SK-N-SH (cell line): ENCODE measurements around the gene KRTAP5-5. TPM values are rescaled to one million over a fixed set of nuclear protein-coding genes. Genes with fewer than 3 reads are reported as not detected.

Experiments used
- CTCF ChIA-PET: fragments of 300-600, 350-600 bp; formaldehyde crosslinking; extraction: SDS; loops from one replicate; lab custom pipeline; 2021; lab: Yijun Ruan, JAX
- POLR2A ChIA-PET: fragments of 350-600 bp; sonication (Branson Sonifier 250); formaldehyde crosslinking; extraction: SDS; loops from one replicate; lab custom pipeline; 2020; ENCODE audit warnings: antibody characterized with exemption, inconsistent platforms; lab: Yijun Ruan, JAX
- DNase-seq: peaks from one replicate; pipeline ENCODE4 v3.0.0; 2012
- H2AFZ ChIP-seq: fragments of 200-600 bp; sonication (generic); 2 replicates; pipeline ENCODE4 v1.8.1; 2016; ENCODE audit warnings: antibody characterized with exemption, mild to moderate bottlenecking, low read depth
- H3F3A ChIP-seq: fragments of 200-600 bp; sonication (generic); replicated peaks from 2 replicates; pipeline ENCODE3; 2016; ENCODE audit warnings: antibody characterized with exemption, mild to moderate bottlenecking; ENCODE audit not compliant: insufficient read depth
- H3K27ac ChIP-seq, 2 experiments: fragments of 200-500 bp in 1 of 2; fragments of 200-600 bp in 1 of 2; sonication (Bioruptor generic) in 1 of 2; sonication (generic), shearing (Covaris generic) in 1 of 2; 2 replicates each; pipeline versions ENCODE4 v1.5.1 to v1.6.1; 2014 to 2016; ENCODE audit warnings: low read depth in 2 of 2, inconsistent platforms in 1 of 2, low read length in 1 of 2, mild to moderate bottlenecking in 1 of 2, mixed read lengths in 1 of 2
- H3K27me3 ChIP-seq: fragments of 200-600 bp; sonication (generic), shearing (Covaris generic); 2 replicates; pipeline ENCODE4 v1.6.1; 2016; ENCODE audit warnings: mixed run types; ENCODE audit not compliant: insufficient read depth
- H3K36me3 ChIP-seq, 2 experiments: fragments of 200-500 bp in 1 of 2; fragments of 200-600 bp in 1 of 2; sonication (Bioruptor generic) in 1 of 2; sonication (generic) in 1 of 2; replicated peaks in 1 of 2; 2 replicates each; pipeline versions ENCODE3 to v1.5.1; 2014 to 2016; ENCODE audit warnings: low read length in 1 of 2, mild to moderate bottlenecking in 1 of 2; ENCODE audit not compliant: insufficient read depth in 2 of 2, control insufficient read depth in 1 of 2
- H3K4me1 ChIP-seq, 2 experiments: fragments of 200-500 bp in 1 of 2; fragments of 200-600 bp in 1 of 2; sonication (Bioruptor generic) in 1 of 2; sonication (generic), shearing (Covaris generic) in 1 of 2; 2 replicates each; pipeline versions ENCODE4 v1.5.1 to v1.6.1; 2014 to 2016; ENCODE audit warnings: low read depth in 1 of 2, low read length in 1 of 2, mixed run types in 1 of 2; ENCODE audit not compliant: insufficient read depth in 2 of 2, control insufficient read depth in 1 of 2
- H3K4me2 ChIP-seq: fragments of 200-600 bp; sonication (generic), shearing (Covaris generic); 2 replicates; pipeline ENCODE4 v1.6.1; 2017; ENCODE audit warnings: mixed run types
- H3K4me3 ChIP-seq, 2 experiments: fragments of 200-500 bp in 1 of 2; fragments of 200-600 bp in 1 of 2; sonication (Bioruptor generic) in 1 of 2; sonication (generic), shearing (Covaris generic) in 1 of 2; 2 replicates each; pipeline versions ENCODE4 v1.5.1 to v1.8.1; 2014 to 2016; ENCODE audit warnings: low read depth in 2 of 2, inconsistent platforms in 1 of 2, low read length in 1 of 2, mild to moderate bottlenecking in 1 of 2, mixed read lengths in 1 of 2, moderate library complexity in 1 of 2
- H3K79me2 ChIP-seq: fragments of 200-600 bp; sonication (generic); 2 replicates; pipeline ENCODE4 v1.8.1; 2017; ENCODE audit warnings: mild to moderate bottlenecking; ENCODE audit not compliant: insufficient read depth
- H3K9ac ChIP-seq: fragments of 200-600 bp; sonication (generic); 2 replicates; pipeline ENCODE4 v1.6.1; 2017; ENCODE audit warnings: mixed run types
- H3K9me2 ChIP-seq: fragments of 200-600 bp; sonication (generic); 2 replicates; pipeline ENCODE4 v1.6.1; 2017; ENCODE audit warnings: mixed run types
- H3K9me3 ChIP-seq: fragments of 200-600 bp; sonication (generic); 2 replicates; pipeline ENCODE4 v1.6.1; 2017; ENCODE audit warnings: mixed run types, mild to moderate bottlenecking, moderate library complexity
- H4K20me1 ChIP-seq: fragments of 200-600 bp; sonication (generic); 2 replicates; pipeline ENCODE4 v1.6.1; 2017; ENCODE audit warnings: mild to moderate bottlenecking, mixed run types; ENCODE audit not compliant: insufficient read depth
- EP300 ChIP-seq, 2 experiments: IDR thresholded peaks; 2 replicates each; pipeline versions ENCODE4 v1.4.0 to v1.6.1; 2012; ENCODE audit warnings: borderline replicate concordance in 1 of 2, low read depth in 1 of 2, low read length in 1 of 2
- MAX ChIP-seq: IDR thresholded peaks from 2 replicates; pipeline ENCODE4 v1.4.0; 2012; ENCODE audit warnings: low read depth
- MXI1 ChIP-seq: IDR thresholded peaks from 2 replicates; pipeline ENCODE4 v1.6.1; 2012; ENCODE audit warnings: mild to moderate bottlenecking, low read depth, low read length, improper control_type of control experiment
- NFIC ChIP-seq: IDR thresholded peaks from 2 replicates; pipeline ENCODE4 v1.4.0; 2012; ENCODE audit warnings: borderline replicate concordance
- NRF1 ChIP-seq: IDR thresholded peaks from 2 replicates; pipeline ENCODE4 v1.6.1; 2012; ENCODE audit warnings: low read depth, mild to moderate bottlenecking, low read length
- POLR2AphosphoS5 ChIP-seq: IDR thresholded peaks from 2 replicates; pipeline ENCODE4 v1.6.1; 2012; ENCODE audit warnings: low read depth, low read length
- RCOR1 ChIP-seq: fragments of 150-350 bp; IDR thresholded peaks from 2 replicates; pipeline ENCODE4 v1.6.1; 2017; ENCODE audit warnings: antibody characterized with exemption, low read length
- REST ChIP-seq: IDR thresholded peaks from 2 replicates; pipeline ENCODE4 v1.6.1; 2012; ENCODE audit warnings: mild to moderate bottlenecking, low read depth, low read length, moderate library complexity
- RXRA ChIP-seq: IDR thresholded peaks from 2 replicates; pipeline ENCODE4 v1.4.0; 2012; ENCODE audit warnings: low read depth, mild to moderate bottlenecking, borderline replicate concordance
- SIN3A ChIP-seq: IDR thresholded peaks from 2 replicates; pipeline ENCODE4 v1.6.1; 2012; ENCODE audit warnings: low read depth, mild to moderate bottlenecking, low read length, moderate library complexity, borderline replicate concordance
- TAF1 ChIP-seq: IDR thresholded peaks from 2 replicates; pipeline ENCODE4 v1.6.1; 2012; ENCODE audit warnings: low read depth, mild to moderate bottlenecking, low read length, moderate library complexity, borderline replicate concordance
- TEAD4 ChIP-seq: IDR thresholded peaks from 2 replicates; pipeline ENCODE4 v1.4.0; 2012; ENCODE audit warnings: mild to moderate bottlenecking, borderline replicate concordance; ENCODE audit not compliant: insufficient read depth
- USF1 ChIP-seq: IDR thresholded peaks from 2 replicates; pipeline ENCODE4 v1.4.0; 2012; ENCODE audit warnings: low read depth, borderline replicate concordance
- WGBS: methylation state at CpG from one replicate; pipeline ENCODE4 v1.1.6; 2017; ENCODE audit warnings: low lambda C conversion rate; 5-methylcytosine and 5-hydroxymethylcytosine counted together
- polyA plus RNA-seq, 3 experiments: library from polyadenylated mRNA; depleted of rRNA; stranded (reverse); fragments of >200 nt; gene quantifications; 2 replicates each; pipeline ENCODE4 v1.2.3, GENCODE V29; 2012

The KRTAP5-5 gene
- polyA plus RNA-seq, 1 of the 3 experiments (the other 2 are of a cell fraction) = not detected

- no peak for TF ChIP-seq REST
- TF ChIP-seq TEAD4 = no peak
Measured at GRCh38 chr11:1672613-1673350, 43.2 kb downstream of the KRTAP5-5 start (continued).

GRCh38 chr11:1673446-1674172 is 44.0 kb downstream of the KRTAP5-5 start:
- H3K9me2 ChIP-seq = no peaks in the 10 kb centered on the region
- no peaks in the 10 kb centered on the region for H4K20me1 ChIP-seq
- H2AFZ ChIP-seq = no peak overlapping the region
- H3F3A ChIP-seq = no peaks in the 10 kb centered on the region
- TF ChIP-seq TAF1 (no peak), MAX (no peak), EP300 (IDR thresholded peaks at IDR 0.05; ENCODE audit: borderline replicate concordance in 1 of 2, low read depth in 1 of 2, low read length in 1 of 2) (no peak), MXI1 (no peak), NFIC (no peak), SIN3A (no peak), RXRA (no peak), USF1 (no peak), RCOR1 (no peak), NRF1 (no peak), POLR2AphosphoS5 (no peak)
- CTCF ChIA-PET = interaction anchor here (1.3 to 14.1 kb wide), 3 partner anchors 20 kb away, joined by 5 to 101 read pairs (median 61); no protein-coding TSS in a partner anchor
- H3K36me3 ChIP-seq = no peaks in the 10 kb centered on the region
- H3K4me2 ChIP-seq = no peak overlapping the region
- no peak overlapping the region for H3K27ac ChIP-seq
- 45% methylated on average over 11 of the region's 11 CpGs for WGBS
- POLR2A ChIA-PET = no interaction called here
- H3K27me3 ChIP-seq = no peaks in the 10 kb centered on the region; the same call in 1 of the 2 replicates
- no peak for DNase-seq
- H3K9ac ChIP-seq = no peak overlapping the region
- H3K4me1 ChIP-seq = no peaks in the 10 kb centered on the region
- no peak overlapping the region for H3K4me3 ChIP-seq
- no peaks in the 10 kb centered on the region for H3K9me3 ChIP-seq
- no peaks in the 10 kb centered on the region for H3K79me2 ChIP-seq
